Activated gamma-delta T cell treated with anti-CD3 and anti-CD28 coated beads, Interleukin-2, amount 50 U/mL, for 16 hours (primary cell): ENCODE results near the gene NFATC3.

Source experiments
- DNase-seq: peaks from one replicate; pipeline ENCODE4 v3.0.0-alpha.2; 2020; ENCODE audit warnings: low read depth

The NFATC3 gene

DNA sequence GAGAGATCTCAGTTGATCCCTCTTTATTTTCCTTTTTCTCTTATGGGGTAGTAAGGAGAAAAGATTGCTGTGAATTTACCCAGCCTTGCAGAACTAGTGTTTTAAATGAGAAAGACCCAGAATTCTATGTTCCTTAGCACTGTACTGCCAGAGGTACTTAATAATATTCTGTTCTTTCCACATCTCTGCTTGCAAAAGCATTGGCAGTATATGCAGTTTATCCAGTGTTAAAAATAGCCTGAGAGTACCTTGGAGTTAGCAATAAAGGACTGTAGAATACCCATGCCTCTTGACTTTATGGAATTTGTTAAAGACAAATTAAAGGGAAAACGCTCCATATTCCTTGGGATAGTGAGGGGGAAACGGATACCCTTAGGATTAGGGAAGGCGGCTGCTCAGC, 191.1 kb downstream of the NFATC3 start:
- DNase-seq, result no peak
